Measurements from ENCODE around the gene DGKI. TPM values are rescaled to one million over a fixed set of nuclear protein-coding genes. Genes with fewer than 3 reads are reported as not detected.

Gene DGKI
- total and polyA plus RNA-seq, 2 donors = 1.8 to 13.3 TPM

DNA sequence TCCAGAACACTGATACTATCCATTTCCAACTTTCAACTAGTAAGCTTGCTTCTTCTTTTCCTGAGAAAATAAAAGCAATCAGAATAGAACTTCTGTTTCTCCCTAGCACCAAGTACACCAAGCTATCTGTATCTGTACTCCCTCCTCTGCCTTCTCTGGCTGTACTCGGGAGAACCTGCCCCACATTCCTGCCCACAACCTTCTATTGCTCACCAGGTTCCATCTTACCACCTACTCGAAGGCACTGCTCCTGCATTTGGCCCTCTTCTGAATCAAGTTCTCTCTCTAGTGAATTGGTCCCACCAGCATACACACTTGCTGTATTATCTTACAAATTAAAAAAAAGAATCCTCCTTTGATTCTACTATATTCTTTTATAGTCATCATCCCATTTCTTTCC, 333.7 kb downstream of the DGKI start:
- Histone ChIP-seq H3K4me1 (ENCODE audit: insufficient read depth) (no peaks in the 10 kb centered on the region), H3K4me3 (ENCODE audit: low read depth, low read length) (no peak overlapping the region), H3K36me3 (ENCODE audit: insufficient read depth) (no peaks in the 10 kb centered on the region), H3K27ac (ENCODE audit: low read depth) (no peak overlapping the region)
- no peak for DNase-seq (ENCODE audit: extremely low spot score)
- WGBS = 90% methylated on average over 2 of the region's 2 CpGs

DNA sequence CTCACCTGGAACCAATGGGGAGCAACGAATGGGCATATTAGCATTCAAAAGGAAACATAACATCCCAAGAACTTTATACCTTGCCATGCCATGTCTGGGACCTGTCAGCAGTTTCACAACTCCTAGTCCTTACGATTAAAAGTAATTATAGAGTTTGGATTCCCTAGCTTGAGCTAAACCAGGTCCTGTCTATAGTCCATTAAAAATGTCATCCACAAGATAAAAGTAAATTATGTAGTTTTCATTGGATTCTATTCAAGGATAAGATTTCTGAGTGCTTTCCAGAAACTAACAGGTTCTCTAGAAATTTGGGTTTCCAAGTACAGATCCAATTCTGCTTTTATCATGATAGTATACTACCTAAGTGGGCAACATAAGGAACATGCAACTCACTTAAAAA, 339.7 kb downstream of the DGKI start:
- no peaks in the 10 kb centered on the region for H3K4me1 ChIP-seq (ENCODE audit: insufficient read depth)
- H3K36me3 ChIP-seq (ENCODE audit: insufficient read depth) = no peaks in the 10 kb centered on the region
- 38% methylated on average over 2 of the region's 2 CpGs for WGBS
- no peak overlapping the region for H3K4me3 ChIP-seq (ENCODE audit: low read depth, low read length)
- H3K27ac ChIP-seq (ENCODE audit: low read depth) = no peak overlapping the region
- DNase-seq (ENCODE audit: extremely low spot score) = no peak

DNA sequence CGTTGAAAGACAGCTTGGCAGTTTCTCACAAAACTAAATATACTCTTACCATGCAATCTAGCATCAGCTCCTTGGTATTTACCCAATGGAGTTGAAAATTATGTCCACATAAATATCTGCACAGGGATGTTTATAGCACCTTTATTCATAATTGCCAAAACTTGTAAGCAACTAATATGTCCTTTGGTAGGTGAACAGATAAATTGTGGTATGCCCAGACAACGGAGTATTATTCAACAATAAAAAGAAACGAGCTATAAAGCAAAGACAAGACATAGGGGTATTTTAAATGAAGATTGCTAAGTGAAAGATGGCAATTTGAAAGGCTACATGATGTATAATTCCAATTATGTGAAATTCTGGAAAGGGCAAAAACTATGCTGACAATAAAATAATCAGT, 340.7 kb downstream of the DGKI start:
- Histone ChIP-seq H3K36me3 (ENCODE audit: insufficient read depth) (no peaks in the 10 kb centered on the region), H3K27ac (ENCODE audit: low read depth) (no peak overlapping the region), H3K4me1 (ENCODE audit: insufficient read depth) (no peaks in the 10 kb centered on the region), H3K4me3 (ENCODE audit: low read depth, low read length) (no peak overlapping the region)
- no peak for DNase-seq (ENCODE audit: extremely low spot score)
- 85% methylated on average over 3 of the region's 3 CpGs for WGBS

DNA sequence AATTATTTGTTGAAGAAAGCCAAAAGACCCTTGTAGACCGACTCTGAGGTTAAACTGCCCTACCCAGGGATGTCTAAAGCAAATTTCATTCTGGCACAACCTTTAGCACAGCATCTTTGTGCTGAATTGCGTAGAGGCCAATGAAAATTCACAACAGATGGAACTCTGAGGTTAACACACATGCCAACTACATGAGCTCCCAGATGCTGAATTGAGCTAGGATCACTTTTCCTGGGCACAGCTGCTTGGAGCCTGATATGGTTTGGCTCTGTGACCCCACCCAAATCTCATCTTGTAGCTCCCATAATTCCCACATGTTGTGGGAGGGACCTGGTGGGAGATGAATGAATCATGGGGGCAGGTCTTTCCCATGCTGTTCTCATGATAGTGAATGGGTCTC, 345.2 kb downstream of the DGKI start:
- Histone ChIP-seq H3K27ac (ENCODE audit: low read depth) (no peak overlapping the region), H3K36me3 (ENCODE audit: insufficient read depth) (no peaks in the 10 kb centered on the region), H3K4me1 (ENCODE audit: insufficient read depth) (no peaks in the 10 kb centered on the region), H3K4me3 (ENCODE audit: low read depth, low read length) (no peak overlapping the region)
- no peak for DNase-seq (ENCODE audit: extremely low spot score)
- WGBS = 85% methylated on average over 2 of the region's 2 CpGs

DNA sequence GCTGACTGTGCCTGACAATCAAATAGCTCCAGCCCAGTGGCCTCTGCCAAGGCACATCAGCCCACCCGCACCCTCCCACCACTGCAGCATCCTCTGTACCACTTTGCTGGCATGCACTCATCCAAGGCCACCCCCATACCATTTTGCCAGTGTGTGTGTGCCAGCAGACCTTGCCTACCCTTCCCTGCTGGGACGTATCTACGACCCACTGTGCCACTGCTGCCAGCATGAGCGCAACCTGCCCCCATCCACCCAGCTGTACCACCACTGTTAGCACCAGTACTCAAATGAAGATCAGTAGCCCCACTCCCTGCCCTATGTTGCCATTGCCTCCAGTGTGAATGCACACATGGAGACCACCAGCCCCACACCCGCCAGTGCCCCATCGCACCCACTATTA, 353.9 kb downstream of the DGKI start:
- no peak for DNase-seq (ENCODE audit: extremely low spot score)
- H3K27ac ChIP-seq (ENCODE audit: low read depth) = no peak overlapping the region
- WGBS = 98% methylated on average over 6 of the region's 6 CpGs

DNA sequence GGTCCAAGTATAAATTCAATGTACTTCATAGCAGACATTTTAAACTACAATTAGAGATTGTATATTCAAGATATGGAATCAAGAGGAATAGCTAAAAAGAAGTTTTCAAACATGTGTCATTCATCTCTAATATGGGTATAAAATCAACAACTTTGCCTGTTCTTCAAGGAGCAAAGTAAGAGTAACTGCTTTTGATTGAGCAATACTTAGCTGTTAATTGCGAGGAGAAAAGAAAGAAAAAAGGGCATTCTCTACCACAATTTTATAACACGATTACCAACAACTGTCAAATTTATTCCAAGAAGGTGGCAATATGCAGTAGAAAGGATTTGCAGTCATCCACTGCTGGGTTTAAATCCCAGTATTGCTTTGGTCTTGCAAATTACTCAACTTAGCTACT, 356.9 kb downstream of the DGKI start:
- no peak for DNase-seq (ENCODE audit: extremely low spot score)
- no peak overlapping the region for H3K27ac ChIP-seq (ENCODE audit: low read depth)
- peaks cover 2% of the 10 kb centered on the region for H3K36me3 ChIP-seq (ENCODE audit: insufficient read depth)
- no peak overlapping the region for H3K4me3 ChIP-seq (ENCODE audit: low read depth, low read length)
- no peaks in the 10 kb centered on the region for H3K4me1 ChIP-seq (ENCODE audit: insufficient read depth)
- WGBS = 93% methylated on average over 2 of the region's 2 CpGs

More for the DNA sequence above, 353.9 kb downstream of the DGKI start:
- H3K36me3 ChIP-seq (ENCODE audit: insufficient read depth) = peaks cover 2% of the 10 kb centered on the region
- no peak overlapping the region for H3K4me3 ChIP-seq (ENCODE audit: low read depth, low read length)
- H3K4me1 ChIP-seq (ENCODE audit: insufficient read depth) = no peaks in the 10 kb centered on the region

DNA sequence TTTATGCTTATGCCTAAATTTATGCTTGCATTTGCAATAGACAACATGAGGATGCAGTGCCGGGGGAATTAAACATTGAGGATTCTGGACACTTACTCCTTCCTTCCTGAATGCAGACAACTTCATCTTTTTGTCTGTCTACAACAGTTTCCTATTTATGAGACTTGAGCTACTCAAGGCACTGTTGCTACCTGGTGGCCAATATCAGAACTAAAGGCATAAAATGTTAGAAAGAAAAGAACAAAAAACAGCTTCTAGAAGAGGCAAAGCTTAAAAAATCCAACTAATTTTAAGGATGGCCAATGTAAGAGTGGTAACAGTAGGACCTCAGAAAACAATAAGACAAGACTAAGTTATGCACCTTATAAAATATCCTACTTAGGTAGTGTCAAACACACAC, 358.7 kb downstream of the DGKI start:
- Histone ChIP-seq H3K27ac (ENCODE audit: low read depth) (no peak overlapping the region), H3K4me3 (ENCODE audit: low read depth, low read length) (no peak overlapping the region), H3K4me1 (ENCODE audit: insufficient read depth) (no peaks in the 10 kb centered on the region), H3K36me3 (ENCODE audit: insufficient read depth) (no peaks in the 10 kb centered on the region)
- 80% methylated on average over 1 of the region's 1 CpG for WGBS
- no peak for DNase-seq (ENCODE audit: extremely low spot score)

DNA sequence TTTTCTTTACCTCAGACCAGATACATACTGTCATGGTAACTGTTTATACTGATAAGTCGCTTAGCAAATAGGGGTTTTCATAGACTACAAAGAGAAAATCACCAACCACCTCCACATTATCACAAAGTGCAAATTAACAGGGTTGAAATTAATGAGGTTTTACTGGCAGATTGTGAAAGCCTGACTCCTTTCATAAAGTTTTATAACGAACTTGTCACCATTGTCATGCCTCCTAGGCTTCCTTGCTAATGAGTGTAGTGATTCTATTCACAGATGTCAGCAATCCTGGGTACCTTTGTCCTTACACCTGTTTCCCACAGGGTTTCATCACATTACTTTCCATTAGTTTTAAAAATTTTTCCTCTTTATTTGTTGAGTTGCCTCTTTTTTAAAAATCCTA, 361.0 kb downstream of the DGKI start:
- WGBS = 57% methylated on average over 2 of the region's 2 CpGs
- no peaks in the 10 kb centered on the region for H3K4me1 ChIP-seq (ENCODE audit: insufficient read depth)
- H3K36me3 ChIP-seq (ENCODE audit: insufficient read depth) = no peaks in the 10 kb centered on the region
- no peak for DNase-seq (ENCODE audit: extremely low spot score)
- no peak overlapping the region for H3K27ac ChIP-seq (ENCODE audit: low read depth)
- H3K4me3 ChIP-seq (ENCODE audit: low read depth, low read length) = no peak overlapping the region

DNA sequence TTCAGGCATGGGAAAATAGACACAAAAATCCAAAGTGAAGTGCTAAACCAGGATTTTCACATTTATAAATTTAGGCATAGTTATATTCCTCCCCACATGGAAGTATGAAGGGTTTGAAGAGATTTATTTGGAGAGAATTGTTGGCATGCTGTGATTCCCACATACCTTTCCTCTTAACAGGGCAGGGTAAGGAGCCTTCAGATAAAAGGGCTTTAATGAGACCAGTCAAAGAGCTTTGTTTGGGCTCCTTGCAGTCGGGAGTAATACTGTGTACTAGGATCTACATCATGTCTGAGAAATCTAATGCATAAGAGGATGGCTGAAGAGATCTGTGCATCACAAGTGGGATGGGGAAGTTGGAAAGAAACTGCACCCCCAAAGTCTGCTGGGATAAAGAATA, 362.4 kb downstream of the DGKI start:
- Histone ChIP-seq H3K27ac (ENCODE audit: low read depth) (no peak overlapping the region), H3K36me3 (ENCODE audit: insufficient read depth) (no peaks in the 10 kb centered on the region), H3K4me3 (ENCODE audit: low read depth, low read length) (no peak overlapping the region), H3K4me1 (ENCODE audit: insufficient read depth) (no peaks in the 10 kb centered on the region)
- 40% methylated on average over 1 of the region's 1 CpG for WGBS
- no peak for DNase-seq (ENCODE audit: extremely low spot score)

DNA sequence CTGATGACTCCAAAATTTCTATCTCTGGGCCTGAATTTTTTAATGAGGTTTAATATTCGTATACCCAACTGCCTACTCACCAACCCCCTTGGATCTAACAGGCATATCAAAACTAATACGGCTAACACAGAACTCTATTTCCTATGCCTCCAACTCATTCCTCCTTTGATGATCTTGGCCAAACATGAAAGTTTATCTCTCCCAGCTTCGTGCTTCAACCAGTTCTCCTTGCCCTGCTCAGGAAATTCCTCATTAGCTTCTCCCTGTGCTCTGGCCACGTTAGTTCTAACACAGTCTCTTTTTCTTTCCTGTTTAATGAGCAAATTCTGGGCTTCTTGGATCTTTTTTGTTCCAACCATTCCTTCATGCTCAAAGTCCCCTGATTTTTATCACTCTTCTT, 364.3 kb downstream of the DGKI start:
- H3K27ac ChIP-seq (ENCODE audit: low read depth) = no peak overlapping the region
- WGBS = 81% methylated on average over 4 of the region's 4 CpGs

DNA sequence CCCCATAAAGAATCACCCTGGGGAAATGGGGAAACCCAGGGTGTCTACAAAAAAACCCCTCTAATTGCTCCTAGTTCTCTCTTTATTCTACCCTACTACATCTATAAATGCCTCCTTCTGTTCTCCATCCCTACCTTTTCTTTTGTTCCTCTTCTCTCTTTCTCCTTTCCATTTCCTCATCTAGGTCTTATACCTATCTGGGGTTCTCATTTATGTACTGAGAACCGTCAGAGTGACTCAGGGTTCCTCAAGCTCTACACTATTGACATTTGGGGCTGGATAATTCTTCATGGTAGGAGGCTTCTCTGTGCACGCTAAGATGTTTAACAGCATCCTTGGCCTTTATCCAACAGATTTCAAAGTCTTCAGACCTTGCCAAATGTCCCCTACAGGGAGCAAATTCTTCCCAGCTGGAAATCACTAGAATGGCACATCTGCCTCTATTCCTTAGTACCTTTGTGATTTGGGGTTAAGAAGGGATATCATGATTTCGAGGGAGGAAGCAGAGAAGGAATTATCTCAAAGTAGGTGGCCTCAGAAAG, 365.9 kb downstream of the DGKI start:
- Histone ChIP-seq H3K4me3 (ENCODE audit: low read depth, low read length) (no peak overlapping the region), H3K4me1 (ENCODE audit: insufficient read depth) (no peaks in the 10 kb centered on the region), H3K27ac (ENCODE audit: low read depth) (no peak overlapping the region), H3K36me3 (ENCODE audit: insufficient read depth) (no peaks in the 10 kb centered on the region)
- DNase-seq (ENCODE audit: extremely low spot score) = no peak
- 54% methylated on average over 3 of the region's 3 CpGs for WGBS

More for the DNA sequence above, 364.3 kb downstream of the DGKI start:
- no peaks in the 10 kb centered on the region for H3K4me1 ChIP-seq (ENCODE audit: insufficient read depth)
- H3K36me3 ChIP-seq (ENCODE audit: insufficient read depth) = no peaks in the 10 kb centered on the region
- DNase-seq (ENCODE audit: extremely low spot score) = no peak
- no peak overlapping the region for H3K4me3 ChIP-seq (ENCODE audit: low read depth, low read length)

DNA sequence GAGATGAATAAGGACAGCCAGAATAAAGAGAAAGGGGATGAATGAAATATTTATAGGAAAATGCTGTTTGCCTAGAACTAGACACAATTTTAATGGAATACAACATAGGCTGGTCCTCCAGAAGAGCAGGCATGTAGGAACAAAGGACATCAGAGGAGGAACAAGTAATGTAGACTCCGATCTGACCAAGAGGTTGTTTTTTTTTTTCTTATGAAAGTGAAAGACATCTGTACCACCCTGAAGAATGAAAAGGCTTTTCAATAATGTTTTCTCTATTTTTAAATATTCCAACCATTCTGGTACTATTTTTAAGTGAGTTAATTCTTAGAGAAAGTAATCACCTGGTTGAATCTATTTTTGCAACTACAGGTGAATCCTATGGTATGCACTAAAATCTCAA, 366.4 kb downstream of the DGKI start:
- WGBS = 95% methylated on average over 1 of the region's 1 CpG
- Histone ChIP-seq H3K4me3 (ENCODE audit: low read depth, low read length) (no peak overlapping the region), H3K4me1 (ENCODE audit: insufficient read depth) (no peaks in the 10 kb centered on the region), H3K36me3 (ENCODE audit: insufficient read depth) (no peaks in the 10 kb centered on the region), H3K27ac (ENCODE audit: low read depth) (no peak overlapping the region)
- DNase-seq (ENCODE audit: extremely low spot score) = no peak

DNA sequence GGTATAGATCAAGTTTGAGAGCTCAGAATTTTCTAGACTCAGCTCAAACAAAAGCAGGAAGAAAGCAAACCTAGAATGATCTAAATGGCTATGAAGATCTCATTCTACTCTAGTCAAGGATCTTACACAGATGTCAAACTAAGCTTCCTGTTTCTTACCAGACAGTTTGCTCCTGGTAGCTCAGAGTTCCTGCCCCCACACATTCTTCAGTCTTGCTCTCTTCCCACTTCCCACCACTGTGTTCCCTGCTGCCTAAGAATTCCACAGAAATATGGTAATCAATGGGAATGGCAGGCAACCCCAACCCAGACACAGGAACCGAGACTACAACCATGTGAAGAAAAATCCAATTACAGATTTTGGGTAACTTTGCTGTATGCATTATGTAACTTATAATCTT, 369.8 kb downstream of the DGKI start:
- 82% methylated on average over 1 of the region's 1 CpG for WGBS
- Histone ChIP-seq H3K27ac (ENCODE audit: low read depth) (no peak overlapping the region), H3K36me3 (ENCODE audit: insufficient read depth) (no peaks in the 10 kb centered on the region), H3K4me3 (ENCODE audit: low read depth, low read length) (no peak overlapping the region), H3K4me1 (ENCODE audit: insufficient read depth) (no peaks in the 10 kb centered on the region)
- DNase-seq (ENCODE audit: extremely low spot score) = no peak

DNA sequence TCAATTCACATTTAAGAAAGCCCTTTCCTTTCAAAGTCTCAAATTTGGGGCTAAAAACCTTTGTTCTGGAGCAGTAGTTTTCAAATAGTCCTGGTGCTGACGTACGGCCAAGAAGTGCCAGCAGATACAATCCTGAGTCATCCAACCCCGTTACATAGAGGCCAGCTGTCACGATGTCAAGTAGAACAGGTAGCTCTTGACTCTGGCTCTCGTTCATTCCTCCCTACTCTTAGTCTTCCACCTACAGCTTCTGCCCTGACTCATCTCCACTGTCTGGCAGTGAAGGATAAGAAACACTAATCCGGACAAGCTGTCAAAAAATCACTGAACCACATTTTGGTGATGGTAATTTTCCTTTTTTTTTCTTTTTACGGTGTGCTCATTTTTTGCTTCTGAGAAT, 370.8 kb downstream of the DGKI start:
- DNase-seq (ENCODE audit: extremely low spot score) = no peak
- WGBS = 89% methylated on average over 7 of the region's 7 CpGs
- Histone ChIP-seq H3K27ac (ENCODE audit: low read depth) (no peak overlapping the region), H3K4me1 (ENCODE audit: insufficient read depth) (no peaks in the 10 kb centered on the region), H3K4me3 (ENCODE audit: low read depth, low read length) (no peak overlapping the region), H3K36me3 (ENCODE audit: insufficient read depth) (no peaks in the 10 kb centered on the region)

DNA sequence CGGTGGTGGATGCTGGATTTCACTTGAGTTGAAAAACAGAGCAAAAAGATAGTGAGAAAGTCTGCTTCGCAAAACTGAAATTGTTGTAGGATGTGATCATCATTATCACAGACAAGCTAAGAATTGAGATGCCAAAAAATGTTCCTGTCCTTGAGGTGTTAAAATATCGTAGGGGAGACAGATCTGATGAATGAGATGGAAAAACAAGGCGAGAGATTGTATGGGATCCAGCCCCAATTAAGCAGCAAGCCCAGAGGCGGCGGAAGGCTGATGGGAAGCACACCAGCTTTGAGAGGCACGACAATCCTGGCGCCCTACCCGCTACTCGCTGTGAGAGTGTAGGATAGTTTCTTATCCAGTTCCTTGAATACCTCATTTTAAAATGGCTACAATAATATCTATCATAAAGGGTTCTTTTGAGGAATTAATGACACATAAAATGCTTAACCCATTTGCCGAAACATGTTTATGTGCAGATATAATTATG, 372.2 kb downstream of the DGKI start:
- 94% methylated on average over 11 of the region's 11 CpGs for WGBS
- Histone ChIP-seq H3K27ac (ENCODE audit: low read depth) (no peak overlapping the region), H3K36me3 (ENCODE audit: insufficient read depth) (no peaks in the 10 kb centered on the region), H3K4me3 (ENCODE audit: low read depth, low read length) (no peak overlapping the region), H3K4me1 (ENCODE audit: insufficient read depth) (no peaks in the 10 kb centered on the region)
- DNase-seq (ENCODE audit: extremely low spot score) = no peak

Data from urinary bladder (tissue), 4 donors.